ENCODE measurements around the gene ANAPC13. TPM values are rescaled to one million over a fixed set of nuclear protein-coding genes. Genes with fewer than 3 reads are reported as not detected.

ANAPC13 gene
- total RNA-seq, 1 donor from 2014 or later: 53.6 TPM

DNA sequence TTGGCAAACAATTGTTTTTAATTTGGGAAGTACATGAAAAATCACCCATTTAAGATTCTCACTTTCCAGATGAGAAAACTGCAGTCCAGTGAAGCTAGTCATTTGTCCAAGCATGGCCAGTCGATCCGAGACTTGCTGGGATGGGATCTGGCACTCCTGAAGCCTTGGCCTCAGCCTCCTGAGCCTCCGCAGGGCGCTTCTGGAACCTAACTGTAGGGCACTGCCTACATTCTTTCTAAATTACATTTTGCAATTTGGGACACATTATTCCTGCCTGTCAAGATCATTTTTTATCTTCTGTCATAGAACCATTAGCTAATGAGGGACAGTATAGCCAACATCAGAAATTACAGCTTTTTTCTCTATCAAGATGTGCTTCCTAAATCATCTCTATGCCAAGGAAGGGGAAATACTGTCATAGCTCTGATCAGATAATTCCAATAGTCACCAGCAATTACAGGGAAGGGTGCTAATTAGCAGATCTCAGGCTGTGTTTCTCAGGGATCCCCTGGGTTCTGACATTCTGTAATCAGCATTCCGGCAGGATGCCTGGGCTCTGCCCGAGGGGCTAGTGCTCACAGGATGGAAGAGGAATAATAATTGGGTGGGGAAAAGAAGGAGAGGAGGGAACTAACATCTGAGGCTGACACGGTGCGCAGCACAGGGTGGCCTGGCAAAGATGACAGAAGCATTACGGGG, 28.3 kb downstream of the ANAPC13 start:
- no peak for DNase-seq (ENCODE audit: low spot score)

DNA sequence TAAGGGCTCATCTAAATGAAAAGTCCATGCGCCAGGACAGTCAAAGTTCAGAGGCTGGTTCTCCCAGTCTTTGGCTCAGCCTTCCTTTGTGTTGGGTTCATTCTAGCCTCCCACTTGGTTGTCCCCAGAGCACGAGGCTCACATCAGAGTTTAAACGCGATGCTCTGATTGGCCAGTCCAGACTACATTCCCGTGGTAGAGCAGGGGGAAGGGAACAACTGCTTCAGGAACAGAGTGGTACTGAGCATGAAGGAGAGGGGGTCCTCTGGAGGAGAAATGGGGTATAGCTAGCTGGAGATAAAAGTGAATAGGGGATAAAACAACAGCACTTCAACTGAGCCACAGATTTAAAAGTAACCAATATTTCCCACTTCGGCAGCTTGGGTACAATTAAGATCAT, 32.2 kb downstream of the ANAPC13 start:
- no peak for DNase-seq (ENCODE audit: low spot score)

DNA sequence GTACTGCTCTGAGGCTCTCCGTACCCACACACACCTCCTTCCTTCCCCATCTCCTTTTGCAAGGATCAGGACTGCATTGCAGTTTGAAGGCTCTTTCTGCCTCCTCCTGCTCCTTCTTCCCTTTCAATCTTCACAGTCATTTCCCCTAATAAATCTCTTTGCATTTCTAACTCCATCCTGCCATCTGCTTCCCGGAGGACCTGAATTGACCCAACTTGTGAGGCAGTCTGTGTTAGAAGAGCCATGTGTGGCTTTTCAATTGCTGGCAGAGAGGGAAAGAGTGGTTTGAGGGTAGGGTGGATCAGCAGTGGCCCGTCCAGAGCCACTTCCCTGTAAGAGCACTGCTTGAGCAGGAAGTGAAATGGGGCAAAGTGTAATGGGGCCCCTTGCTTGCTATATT, 35.8 kb downstream of the ANAPC13 start:
- no peak for DNase-seq (ENCODE audit: low spot score)

DNA sequence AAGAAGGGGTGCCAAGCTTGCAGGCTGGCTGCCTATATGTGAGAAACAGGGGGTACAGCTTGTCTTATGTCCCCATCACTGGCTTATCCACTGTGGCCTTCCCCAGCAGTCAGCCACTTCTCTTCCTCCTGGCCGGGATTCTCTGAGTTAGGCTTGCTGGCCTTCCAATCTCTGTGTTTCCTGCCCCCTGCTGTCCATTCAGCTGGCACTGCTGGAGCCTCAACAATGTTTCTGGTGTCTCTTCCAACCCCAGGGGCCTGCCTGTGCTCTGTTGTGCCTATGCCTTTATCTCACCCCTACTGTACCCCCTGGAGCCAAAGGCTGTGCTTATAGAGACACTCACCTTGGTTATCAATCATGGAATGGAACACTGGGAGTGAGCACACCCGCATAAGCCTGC, 36.5 kb downstream of the ANAPC13 start:
- DNase-seq (ENCODE audit: low spot score): peak; percentile 65

DNA sequence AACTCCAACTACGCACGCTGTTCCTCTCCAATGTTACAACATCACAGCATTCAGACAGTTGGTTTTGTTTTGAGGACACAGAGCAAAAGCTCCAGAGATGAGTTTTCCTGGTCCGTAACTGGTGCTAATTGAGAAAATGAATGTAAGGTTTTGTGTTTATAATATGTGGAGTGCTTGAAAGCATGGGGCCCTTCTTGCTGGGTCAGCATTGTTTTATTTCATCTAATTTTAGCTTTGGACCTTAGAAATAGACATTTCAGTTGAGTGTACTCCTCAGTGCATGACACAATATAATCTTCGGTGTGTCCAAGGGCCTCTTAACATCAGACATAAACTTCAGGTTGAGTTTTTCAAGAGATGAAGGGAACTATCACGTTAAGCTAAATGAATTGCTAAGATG, 37.1 kb downstream of the ANAPC13 start:
- DNase-seq (ENCODE audit: low spot score): no peak

DNA sequence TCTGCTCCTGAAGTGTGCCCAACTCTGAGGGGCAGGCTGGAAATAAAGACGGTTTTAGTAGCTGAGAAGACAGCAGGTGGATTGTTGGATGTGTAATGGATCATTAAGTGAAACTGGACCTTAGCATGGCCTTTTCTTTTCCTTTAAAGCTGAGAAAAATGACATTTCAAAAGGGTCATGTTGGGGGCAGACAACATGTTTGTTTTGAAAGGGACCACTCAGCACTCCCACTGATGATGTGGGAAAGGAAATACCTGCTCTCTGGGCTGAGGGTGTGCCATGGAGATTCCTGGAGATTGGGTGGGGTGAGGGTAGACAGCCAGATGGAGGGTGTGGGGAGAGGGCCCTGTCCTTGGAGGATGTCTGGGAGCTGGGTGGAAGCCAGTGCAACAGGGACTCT, 38.4 kb downstream of the ANAPC13 start:
- DNase-seq (ENCODE audit: low spot score): no peak

DNA sequence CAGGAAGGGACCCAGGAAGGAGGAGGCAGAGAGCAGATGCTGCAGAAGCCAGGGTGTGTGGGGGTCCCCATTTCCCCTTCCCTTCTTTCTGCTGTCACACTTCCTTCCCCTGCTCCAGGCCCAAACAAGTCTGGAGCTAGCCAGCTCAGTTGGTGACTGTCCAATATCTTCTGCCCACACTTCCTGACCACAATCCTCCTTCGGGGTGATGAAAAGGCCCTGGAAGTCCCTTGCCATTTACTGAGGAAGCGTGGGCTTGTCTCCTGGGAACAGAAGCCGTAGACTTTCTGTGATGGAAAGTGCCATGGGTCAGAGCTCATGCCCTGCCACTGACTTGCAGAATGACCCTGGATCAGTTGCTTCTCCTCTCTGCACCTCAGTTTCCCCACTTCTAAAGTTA, 39.0 kb downstream of the ANAPC13 start:
- DNase-seq (ENCODE audit: low spot score): no peak

DNA sequence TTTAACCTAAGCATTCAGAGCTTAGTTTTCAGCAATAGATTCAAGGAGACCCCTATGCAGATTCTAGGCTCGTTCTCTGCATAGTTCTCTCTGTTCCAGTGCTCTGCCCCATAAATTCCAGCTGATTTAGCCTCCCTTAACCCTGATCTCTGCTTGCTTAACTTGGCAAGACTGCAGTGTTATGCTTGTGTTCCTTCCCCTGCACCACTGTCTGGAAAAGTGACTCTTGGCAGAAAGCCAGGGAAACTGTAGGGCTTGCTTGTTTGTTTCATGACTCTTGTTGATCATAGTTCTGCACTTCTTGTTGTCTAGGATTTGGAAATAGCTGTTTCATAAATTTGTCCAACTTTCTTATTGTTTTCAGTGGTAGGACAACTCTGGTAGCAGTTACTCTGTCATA, 40.1 kb downstream of the ANAPC13 start:
- DNase-seq (ENCODE audit: low spot score): peak; percentile 27

DNA sequence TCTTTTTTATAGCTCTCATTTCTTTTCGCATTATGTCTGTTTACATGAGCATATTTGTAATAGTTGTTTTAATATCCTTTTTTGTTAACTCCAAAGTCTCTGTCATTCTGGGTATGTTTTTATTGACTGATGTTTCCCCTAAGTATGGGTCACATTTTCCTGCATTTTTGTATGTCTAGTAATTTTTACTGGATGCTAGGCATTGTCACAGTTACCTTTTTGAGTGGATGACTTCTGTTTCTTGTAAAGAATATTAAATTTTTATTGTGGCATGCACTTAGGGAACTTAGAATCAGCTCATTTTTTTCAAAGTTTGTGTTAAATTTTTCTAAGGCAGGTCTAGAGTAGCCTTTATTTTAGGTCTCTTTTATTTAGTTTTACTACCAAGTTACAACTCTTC, 40.7 kb downstream of the ANAPC13 start:
- DNase-seq (ENCODE audit: low spot score): no peak

DNA sequence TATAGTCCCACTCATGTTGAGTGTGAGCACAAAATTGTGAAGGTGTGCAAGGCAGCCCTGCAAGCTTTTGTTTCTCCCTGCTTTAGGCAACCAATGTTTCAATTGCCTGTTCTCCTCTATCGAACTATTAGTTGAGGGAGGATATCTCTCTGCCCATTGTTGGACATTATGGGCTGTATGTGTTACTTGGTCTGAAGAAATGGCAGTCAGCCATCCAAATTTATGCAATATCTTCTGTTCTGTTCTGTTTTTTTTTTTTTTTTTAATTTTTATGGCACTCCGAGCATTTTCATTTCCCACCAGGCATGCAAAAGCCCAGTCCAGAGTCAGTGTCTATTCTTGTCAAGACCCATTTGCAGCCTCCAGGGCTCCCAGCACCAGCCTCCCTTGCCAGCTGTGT, 44.0 kb downstream of the ANAPC13 start:
- DNase-seq (ENCODE audit: low spot score): no peak

DNA sequence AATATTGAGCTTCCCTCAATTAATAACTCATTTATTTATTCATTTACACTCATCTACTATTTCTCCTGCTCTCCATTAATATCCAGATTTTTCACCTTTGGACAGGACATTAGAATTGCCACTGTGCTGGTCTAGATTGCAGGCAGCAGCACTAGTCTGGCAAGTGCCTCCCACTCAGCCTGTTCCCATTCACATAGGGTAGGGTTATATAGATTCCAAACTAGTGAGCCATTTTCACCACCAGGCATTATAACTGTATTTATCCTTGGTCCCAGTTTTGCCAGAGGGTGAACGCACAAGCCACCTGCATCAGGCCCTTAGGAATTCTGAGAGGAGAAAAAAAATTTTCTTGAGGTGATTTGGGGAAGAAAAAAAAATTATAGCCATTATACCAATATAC, 44.5 kb downstream of the ANAPC13 start:
- no peak for DNase-seq (ENCODE audit: low spot score)

DNA sequence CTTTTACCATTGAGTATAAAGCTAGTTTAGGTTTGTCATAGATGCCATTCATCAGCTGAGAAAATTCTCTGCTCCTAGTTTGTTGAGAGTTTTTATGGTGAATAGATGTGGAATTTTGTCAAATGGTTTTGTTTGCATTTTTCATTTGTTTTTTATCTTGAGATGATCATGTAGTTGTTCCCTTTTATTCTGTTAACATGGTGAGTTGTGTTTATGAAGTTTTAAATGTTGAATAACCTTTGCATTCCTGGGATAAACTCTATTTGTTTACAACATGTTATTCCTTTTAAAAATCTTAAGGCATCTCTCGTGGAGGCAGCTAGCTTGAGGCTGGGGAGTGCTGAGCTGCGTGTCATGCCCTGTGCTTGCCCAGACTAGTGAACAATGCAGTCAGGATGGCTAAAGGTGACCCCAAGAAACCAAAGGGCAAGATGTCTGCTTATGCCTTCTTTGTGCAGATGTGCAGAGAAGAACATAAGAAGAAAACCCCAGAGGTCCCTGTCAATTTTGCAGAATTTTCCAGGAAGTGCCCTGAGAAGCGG, 48.5 kb downstream of the ANAPC13 start:
- no peak for DNase-seq (ENCODE audit: low spot score)

DNA sequence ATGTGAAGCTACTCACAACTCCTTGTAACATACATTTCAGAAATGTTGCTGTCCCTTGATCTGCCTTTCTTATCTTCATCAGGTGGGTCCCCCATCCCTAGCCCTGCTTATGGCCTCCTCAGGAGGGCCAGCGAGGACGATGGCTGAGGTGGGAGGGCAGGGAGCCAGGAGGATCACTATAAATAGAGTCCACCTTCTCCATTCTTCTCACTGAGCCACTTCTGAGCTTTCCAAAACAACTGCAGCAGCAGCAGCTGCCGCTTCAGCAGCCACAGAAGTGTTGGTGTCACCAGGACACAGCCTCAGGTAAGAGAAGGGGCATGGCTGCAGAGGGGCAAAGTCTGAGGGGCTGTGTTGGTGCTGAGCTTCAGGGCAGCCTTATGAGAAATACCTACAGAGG, 53.5 kb downstream of the ANAPC13 start:
- no peak for DNase-seq (ENCODE audit: low spot score)

DNA sequence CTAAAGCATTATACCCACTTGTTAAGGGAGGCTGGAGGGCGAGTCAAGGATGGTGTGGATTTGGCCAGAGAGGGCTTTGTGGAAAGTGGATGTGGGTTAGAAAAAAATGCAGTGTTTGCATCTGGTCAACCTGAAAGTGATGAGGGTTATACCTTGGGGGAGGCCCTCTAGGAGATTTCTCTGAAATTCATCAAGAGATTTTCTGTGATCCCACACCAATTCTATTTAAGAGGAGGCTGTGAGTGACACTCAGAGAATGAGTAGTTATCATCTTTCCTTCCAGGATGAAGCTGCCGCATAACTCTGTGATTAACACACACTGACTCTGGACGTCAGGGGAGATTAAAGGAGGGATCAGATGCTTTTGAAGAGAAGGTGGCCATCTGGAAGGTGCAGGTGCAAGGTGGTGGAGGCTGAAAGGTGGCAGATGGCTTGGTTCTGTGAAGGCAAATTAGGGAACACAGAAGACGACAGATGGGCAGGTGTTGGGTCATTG, 54.8 kb downstream of the ANAPC13 start:
- no peak for DNase-seq (ENCODE audit: low spot score)

DNA sequence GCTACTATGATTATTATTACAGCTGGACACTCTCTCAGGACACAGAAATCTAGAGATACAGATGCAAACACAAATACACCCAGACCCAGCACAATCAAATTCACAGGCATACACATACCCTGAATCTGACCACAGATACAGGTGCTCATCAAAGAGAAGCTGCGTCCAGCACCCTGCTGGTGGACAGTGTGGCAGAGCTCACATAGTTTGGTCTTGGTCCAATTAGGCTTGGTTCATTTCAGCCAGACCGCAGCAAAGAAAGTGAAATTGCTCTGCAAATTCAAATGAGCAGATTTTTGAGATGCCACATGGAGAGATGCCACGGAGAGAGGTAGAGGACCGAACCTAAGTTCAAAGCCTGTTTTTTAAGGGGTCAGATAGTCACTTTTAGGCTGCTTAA, 55.6 kb downstream of the ANAPC13 start:
- DNase-seq (ENCODE audit: low spot score): no peak

DNA sequence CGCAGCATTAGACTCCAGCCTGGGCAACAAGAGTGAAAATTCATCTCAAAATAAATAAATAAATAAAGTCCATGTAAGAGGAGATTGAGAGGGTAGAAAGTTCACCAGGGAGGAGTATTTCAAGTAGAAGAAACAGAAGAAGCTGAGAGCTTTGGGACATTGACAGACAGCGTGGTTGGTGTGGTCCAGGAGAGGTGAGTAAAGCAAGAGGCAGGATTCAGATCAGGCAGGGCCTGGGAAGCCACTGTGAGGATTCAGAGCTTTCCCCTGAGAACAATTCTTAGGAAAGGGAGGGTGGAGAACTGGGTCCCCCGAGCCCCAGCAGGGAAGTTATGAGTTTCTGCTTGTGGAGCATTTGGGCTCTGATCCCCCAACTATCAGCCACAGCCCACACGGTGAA, 57.4 kb downstream of the ANAPC13 start:
- DNase-seq (ENCODE audit: low spot score): no peak

Other genes starting within 250 kb of the ANAPC13 start
- gene RYK, start 235.1 kb downstream of the ANAPC13 start, total RNA-seq: 43.7 TPM
- 129 TPM for gene AMOTL2, start 111.5 kb downstream of the ANAPC13 start, total RNA-seq
- 17.3 TPM for gene CEP63, start 72 bp upstream of the ANAPC13 start, total RNA-seq
- gene KY, start 165.0 kb upstream of the ANAPC13 start, total RNA-seq: 1.6 TPM